Stimulated activated CD4-positive, alpha-beta T cell treated with anti-CD3 and anti-CD28 coated beads, Interleukin-15, amount 100 ng/mL, for 24 hours (primary cell): ENCODE measurements around the gene ITGA11.

Source experiments
- DNase-seq: peaks from one replicate; pipeline ENCODE4 v3.0.0-alpha.2; 2020

The ITGA11 gene

DNA sequence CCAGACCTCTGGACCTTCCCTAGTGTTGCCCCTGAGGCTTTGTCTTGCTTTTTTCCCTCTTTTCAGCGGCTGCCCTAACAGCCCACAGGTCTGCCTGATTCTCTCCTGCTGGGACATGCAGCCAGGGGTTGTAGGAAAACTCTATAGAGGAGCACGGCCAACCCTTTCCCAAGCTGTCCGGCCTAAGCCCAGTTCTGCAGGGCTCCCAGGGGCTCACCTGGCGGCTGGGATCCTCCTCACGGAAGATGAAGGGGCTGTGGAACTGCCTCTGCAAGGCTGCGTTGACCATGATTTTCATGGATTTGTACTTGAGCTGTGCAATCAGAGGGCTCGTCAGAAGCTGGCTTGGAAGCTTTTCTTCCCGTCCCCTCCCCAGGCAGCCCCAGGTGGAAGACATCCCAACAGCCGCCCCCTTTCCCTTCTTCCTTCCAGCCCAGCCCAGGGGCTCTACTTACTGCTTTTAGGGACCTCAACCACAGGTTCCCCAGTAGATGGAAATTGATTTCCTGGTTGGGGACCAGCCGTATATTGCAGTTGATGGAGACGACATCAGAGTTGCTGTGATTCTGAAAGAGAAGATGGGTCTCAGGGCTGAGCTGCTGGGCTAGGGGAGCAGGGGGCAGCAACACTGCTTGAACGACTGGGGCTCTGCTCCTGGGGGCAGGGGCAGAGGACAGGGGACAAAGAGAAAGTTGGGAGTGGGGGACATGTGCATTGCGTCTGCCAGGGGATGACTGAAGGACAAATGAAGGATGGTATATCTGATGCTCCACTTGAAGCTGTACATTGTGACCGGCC lies 124.6 kb downstream of the ITGA11 start:
- DNase-seq = no peak

DNA sequence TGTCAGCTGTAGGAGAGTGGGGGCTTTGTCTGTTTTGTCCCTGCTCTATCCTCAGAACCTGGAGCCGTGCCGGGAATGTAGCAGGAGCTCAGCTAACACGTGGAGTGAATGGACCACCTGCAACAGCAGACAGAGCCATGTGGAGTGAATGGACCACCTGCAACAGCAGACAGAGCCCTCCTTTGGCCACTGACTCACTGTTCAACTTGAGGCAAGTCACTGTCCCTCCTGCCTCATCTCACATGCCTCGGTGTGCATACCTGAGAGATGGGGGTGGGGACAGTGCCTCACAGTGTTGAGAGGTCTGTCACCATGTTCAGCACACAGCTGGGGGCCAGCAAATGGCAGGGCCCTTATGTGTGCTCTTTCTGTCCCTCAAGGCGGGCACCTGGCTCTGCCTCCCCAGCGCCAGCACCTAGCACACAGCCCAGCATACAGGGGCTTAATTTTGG lies 126.5 kb downstream of the ITGA11 start:
- DNase-seq = no peak

DNA sequence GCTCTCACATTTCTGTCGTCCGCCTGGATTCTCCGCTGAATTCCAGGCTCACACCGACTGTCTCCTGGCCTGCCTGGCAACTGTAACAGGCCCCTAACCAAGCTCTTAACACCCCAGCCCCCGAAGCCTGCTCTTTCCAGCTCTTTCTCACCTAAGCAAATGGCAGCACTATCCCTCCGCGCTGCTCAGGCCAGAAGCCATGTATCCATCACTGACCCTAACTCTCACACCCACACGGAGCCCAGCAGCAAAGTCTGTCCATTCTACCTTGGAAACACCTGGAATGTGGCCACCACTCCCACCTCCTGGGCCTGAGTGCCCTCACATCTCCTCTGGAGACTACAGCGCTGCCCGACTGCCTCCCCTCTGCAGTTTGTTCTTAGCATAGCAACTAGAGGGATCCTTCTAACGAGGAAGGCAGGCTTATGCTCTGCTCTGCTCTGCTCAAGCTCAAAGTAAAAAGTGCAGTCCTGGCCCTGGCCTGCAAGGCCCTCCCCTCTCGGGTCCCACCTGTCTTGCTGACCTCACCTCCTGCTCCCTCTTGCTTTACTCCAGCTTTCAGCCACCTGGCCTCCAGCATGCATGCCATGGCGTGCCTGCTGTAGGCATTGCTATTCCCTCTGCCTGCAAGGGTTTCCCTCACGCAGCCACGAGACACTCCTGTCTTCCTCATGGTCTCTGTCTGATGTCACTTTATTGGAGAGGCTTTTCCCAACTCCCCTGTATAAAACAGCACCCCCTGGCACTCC lies 127.2 kb downstream of the ITGA11 start:
- DNase-seq = no peak

DNA sequence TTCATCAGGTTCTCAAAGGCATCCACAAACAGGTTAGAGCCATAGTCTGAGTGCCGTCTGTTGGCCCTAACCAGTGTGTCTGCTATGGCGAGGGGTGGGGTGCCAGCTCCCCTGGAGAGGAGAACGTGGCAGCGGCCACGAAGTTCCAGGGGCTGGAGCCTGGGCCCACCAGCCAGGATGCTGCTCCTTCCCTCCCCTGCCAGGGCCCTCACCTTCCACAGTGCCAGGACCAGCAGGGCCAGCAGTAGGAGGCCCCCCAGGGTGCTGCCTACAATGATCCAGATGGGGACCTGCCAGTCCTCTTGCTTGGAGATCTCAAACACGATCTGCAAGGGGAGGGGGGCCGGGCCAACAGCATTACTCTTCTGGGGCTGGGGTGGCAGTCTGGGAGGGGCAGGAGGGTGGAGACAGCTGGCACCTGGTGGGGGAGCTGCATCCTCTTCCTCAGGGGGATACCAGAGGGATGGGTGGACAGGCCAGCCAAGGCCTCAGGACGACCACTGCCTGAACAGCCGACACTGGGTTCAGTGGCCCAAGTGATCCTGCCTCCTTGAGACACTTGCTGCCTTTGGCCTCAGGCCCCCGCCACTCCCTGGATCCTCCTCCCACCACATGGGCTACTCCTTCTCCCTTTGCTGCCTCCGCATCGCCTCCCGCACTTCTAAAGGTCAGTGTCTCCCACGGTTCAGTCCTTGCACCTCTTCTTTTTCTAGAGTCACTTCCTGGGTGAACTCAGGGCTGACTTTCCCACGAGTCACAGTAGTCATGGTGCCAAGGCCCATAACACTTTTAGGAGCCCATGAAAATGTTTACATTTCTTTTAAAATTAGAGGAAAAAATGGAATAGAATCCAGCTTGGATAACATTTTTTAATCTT lies 128.2 kb downstream of the ITGA11 start:
- no peak for DNase-seq

DNA sequence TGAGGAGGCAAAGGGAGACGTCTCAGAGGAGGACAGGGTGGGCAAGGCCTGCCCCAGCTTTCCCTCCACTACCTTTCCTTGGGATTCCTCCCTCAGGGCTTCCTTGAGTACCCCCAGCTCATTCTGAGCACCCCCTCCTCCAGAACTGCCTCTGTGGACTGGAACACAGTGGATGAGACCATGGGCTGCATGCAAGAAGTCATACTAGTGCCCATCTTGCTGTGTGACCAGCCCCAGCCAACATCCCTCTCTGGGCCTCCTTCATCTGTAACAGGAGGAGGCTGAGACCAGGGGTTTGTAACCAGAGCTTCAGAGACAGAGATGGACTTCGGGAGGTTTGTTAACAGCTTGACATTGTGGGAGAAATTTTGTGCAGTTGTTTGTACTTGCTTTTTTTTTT lies 128.8 kb downstream of the ITGA11 start:
- DNase-seq = no peak

DNA sequence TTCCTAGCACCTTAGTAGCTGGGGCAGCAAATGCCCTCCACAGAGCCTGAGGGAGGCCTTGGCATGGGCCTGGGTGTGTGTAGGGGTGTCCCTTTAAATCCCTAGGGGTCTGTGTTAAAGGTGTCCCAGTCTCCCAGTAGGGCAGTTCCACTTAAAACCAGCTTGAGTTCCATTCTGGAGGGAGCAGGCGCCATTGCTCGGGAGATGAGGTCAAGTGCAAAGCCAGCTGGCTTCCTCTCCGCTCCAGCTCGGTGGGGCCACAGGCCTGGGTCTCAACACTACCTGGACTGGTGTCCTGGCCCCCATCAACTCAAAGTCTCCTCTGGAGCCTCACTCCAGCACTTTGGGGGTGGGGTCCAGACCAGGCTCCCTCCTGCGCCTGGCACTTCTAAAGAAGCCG lies 129.2 kb downstream of the ITGA11 start:
- DNase-seq = no peak

DNA sequence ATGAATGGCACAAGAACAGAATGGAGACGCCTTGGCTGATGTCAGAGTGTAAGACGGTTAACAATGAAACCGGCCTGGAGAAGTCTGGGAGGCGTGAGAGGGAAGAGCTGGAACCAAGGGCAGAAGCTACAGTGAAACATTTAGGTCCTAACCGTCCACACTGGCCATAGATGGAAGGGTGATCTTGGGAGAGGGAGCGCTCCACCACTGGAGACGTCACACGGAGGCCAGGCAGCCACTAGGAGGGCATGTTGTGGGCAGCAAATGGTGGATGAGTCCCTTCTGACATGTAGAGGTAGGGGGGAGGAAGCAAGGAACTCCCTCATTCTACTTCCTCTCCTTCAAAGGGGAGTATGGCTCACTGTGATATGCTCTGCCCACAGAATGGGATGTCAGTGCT lies 130.7 kb downstream of the ITGA11 start:
- no peak for DNase-seq

DNA sequence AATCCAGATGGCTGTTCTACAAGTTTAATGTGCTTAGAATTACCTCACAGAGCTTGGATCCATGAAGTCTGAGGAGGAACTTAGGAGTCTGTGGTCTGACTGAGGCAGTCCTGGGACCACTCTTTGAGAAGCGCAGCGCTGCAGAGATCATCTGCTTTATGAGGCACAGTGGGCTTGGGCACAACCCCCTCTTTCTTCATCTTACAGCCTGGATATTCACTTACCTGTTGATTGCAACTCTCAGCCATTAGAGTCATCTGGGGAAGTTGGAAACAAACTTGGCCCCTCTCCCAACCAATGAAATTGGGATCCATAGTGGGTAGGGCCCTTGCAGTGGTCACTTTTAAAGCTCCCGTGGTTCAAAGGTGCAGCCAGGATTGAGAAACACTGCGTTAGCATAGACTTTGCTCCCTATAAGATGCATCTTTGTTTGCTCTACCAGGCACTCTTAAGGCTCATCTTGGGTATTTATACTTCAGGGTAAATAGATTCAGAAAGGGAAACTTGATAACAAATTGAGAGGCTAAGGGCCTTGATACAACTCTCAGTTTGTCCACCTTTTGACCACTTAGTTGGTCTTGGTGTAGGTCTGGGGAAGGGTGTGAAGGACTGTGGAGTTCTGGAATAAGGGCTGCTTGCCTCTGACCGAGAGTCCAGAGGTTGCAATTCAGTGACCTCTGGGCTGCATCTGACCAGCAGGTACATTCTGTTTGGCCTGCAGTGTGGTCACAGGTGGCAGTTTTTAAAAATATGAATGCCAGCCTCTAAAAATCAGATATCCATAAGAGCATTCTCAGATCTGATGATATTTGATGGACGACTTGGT lies 131.6 kb downstream of the ITGA11 start:
- no peak for DNase-seq

DNA sequence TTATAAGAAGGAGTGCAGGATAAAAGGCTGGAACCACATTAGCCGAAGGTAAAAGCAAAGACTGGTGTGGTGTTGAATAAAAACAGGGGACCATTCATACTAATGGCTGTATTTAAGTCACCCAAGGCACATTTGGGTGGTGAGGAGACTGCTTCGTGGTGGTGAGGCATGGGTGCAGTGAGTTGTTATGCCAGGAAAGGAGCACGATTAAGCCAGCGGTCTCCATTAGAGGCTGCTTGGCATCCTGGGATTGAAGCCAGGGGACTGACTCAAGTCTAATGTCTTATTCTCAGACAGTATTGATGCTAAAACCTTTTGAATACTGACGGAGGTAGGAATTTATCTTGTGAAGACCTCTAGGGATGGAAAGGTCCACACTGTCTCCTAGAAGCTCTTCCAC lies 132.5 kb downstream of the ITGA11 start:
- no peak for DNase-seq

DNA sequence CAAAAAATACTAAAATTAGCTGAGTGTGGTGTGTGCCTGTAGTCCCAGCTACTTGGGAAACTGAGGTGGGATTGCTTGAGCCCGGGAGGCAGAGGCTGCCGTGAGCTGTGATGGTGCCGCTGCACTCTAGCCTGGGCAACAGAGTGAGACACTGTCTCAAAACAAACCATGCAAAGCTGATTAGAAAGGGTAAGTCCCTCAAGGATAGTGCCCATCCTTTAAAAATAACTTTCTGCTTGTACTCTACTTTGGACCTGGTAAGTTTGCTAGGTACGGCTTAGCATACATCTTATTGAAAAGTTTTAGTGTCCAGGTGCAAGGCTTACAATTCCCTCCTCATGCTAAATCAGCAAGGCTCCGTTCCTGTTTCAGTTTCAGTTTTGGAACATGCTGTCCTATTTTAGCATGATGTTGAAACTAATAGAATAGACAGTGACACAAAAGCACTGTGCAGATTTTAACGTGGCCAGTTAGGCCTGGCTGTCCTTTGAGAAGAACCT lies 133.0 kb downstream of the ITGA11 start:
- DNase-seq = peak; percentile 12

DNA sequence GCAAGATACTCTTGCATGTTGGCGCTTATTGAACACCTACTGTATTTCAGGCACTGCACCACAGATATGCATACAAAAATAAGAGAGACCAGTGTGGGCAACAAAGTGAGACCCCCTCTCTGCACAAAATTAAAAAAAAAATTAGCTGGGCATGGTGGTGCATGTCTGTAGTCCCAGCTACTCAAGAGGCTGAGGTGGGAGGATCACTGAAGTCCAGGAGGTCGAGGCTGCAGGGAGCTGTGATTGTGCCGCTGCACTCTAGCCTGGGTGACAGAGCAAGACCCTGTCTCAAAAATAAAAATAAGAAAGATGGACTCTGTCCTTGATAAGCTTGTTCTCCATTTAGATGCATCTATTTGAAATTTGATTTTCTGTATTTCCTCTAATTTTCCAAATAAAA lies 133.6 kb downstream of the ITGA11 start:
- DNase-seq = no peak

DNA sequence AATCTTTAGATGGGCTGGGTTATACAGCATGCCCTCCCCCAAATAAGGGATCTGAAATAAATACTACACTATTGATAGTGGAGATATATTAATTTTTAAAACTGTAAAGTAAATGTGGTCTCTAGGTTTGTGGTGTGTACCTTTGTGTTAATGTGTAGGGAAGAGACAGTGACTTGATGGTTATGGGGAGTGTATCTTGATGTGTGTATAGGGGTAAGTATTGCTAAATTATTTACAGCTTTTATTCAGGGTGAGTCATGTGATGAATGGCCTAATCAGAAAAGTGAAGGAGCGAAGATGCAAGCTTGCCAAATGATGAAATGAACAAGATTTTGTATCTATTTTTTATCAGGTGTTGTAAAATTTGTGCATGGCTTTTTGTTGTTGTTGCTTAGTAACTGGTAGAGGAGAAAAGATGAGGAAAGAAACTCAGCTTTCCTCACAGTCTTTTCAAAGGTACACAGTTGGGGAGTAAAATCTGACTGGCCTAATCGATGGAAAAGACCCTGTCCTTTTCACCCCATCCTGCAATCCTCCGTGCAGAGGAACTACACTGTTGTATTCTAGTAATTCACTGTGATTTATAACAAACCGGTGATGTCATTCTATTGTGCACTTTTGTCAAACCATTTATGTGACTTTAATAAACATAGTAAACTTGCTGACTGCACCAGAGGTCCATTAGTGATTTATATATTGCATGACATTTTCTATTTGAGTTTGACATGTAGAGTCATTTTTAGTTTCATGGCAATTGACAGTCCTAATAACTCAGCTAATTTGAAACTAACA lies 136.8 kb downstream of the ITGA11 start:
- no peak for DNase-seq

DNA sequence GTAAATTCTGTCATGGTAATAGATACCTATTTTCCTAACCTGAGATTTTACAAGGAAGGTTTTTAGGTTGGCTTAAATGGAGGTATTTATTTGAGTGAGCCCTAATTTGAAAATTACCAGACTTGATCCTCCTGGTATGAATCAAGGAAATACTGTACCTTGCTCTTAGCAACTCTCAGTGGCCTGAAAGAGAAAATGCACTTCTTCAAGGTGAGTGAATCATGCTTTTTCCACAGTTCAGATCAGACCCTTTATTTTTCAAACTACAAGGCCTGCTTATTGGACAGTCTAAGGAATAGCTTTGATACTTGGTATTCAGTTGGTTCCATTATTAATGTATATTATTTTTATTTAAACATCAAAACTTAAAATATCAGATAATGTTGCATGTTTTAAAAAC lies 139.0 kb downstream of the ITGA11 start:
- DNase-seq = no peak

DNA sequence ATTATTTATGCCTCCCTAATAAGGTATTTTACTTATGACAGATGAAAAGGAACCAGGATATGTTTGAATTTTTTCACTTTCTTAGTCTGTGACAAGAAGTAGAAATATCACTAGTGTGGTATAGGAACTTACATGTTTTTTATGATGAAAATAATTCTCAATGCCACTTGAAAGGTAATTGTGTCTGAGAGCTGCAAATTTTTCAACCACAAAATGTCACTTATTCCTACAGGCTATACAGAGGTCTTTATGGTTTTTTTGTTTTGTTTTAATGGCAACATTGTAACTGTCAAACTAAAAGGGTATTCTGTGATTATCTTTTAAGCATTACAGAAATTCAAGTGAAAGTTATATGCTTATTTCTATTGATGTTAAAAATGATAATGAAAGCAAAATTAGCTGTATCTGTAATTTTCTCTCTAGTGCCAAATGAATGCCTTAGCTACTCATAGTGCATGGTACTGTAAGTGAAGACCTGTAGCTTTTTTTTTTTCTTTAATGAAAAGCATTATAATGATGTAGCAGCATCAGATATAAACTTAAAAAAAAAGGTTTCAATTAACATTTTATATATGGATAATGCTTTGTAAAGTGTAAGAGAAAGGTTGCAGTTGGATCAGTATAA lies 139.7 kb downstream of the ITGA11 start:
- no peak for DNase-seq

DNA sequence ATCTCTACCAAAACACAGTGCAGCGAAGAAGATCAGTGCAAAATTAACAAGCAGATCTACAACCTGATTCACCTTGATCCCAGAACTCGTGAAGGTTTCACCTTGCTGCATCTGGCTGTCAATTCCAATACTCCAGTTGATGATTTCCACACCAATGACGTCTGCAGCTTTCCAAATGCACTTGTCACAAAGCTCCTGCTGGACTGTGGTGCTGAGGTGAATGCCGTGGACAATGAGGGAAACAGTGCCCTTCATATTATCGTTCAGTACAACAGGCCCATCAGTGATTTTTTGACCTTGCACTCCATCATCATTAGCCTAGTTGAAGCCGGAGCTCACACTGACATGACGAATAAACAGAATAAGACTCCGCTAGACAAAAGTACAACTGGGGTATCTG lies 141.2 kb downstream of the ITGA11 start:
- no peak for DNase-seq

DNA sequence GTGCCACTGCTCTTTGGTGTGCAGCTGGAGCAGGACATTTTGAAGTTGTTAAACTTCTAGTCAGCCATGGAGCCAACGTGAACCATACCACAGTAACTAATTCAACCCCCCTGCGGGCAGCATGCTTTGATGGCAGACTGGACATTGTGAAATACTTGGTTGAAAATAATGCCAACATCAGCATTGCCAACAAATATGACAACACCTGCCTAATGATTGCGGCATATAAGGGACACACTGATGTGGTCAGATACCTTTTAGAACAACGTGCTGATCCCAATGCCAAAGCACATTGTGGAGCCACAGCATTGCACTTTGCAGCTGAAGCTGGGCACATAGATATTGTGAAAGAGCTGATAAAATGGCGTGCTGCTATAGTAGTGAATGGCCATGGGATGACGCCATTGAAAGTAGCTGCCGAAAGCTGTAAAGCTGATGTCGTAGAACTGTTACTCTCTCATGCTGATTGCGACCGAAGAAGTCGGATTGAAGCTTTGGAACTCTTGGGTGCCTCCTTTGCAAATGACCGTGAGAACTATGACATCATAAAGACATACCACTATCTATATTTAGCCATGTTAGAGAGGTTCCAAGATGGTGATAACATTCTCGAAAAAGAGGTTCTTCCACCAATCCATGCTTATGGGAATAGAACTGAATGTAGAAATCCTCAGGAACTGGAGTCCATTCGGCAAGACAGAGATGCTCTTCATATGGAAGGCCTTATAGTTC lies 142.2 kb downstream of the ITGA11 start:
- DNase-seq = no peak

DNA sequence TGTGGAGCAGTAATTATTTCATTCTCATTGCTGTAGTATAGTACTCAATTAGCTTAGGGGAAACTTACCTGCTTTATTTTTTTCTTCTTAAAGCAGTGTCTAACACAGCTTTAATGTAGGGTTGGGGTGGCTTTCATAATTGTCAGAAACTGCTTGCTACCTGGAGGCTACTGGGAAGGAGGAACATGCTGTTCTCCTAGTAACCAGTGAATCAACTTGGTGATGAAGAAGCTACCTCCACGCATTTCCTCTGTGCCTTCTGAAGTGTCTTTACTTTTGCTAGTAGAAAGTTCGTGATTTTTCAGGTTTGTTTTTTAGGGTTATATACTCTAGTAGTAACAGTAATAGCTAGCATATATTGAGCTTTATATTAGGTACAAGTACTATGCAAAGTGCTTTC lies 142.9 kb downstream of the ITGA11 start:
- no peak for DNase-seq

DNA sequence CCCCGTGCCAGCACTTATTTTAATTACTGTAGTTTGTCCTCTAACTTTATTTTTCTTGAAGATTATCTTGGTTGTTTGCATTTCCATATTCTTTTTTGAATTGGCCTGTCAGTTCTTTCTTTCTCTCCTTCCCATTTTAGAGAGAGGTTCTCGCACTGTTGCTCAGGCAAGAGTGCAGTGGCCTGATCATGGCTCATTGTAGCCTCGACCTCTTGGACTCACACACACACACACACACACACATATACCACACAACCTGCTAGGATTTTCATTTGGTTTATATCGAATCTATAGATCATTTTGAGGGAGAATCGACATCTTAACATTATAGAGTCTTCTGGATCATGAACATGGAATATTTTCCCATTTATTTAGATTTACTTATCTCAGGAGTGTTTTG lies 145.7 kb downstream of the ITGA11 start:
- DNase-seq = no peak

DNA sequence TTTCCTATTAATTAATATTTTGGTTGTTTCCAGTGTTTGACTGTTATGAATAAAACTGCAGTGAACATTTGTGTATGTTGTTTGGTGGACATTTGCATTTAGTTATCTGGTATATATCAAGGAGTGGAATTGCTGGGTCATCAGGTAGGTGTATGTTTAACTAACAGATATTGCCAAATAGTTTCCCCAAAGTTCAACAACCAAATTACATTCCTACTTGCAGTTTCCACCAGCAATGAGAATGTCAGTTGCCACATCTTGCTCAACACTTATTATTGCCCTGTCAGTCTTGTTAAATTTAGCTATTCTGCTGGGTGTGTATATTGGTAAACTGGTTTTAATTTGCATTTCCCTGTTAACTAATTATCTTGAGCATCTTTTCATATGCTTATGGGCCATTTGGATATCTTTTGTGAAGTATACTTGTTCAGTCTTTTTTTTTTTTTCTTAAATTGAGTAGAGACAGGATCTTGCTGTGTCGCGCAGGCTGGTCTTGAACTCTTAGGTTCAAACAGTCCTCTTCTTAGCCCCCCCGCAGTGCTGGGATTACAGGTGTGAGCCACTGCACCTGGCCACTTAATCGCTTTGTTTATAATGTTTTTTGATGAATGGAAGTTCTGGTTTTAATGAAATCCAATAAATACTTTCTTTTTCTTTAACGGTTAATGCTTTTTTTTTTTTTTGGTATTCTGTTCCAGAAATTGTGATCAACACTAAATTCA lies 146.5 kb downstream of the ITGA11 start:
- no peak for DNase-seq
